HG02973 (cell line): Measurements from ENCODE around the gene FGD3.
"Not testable (repeated sequence)": the region's sequence is repeated elsewhere in the genome, so short reads cannot be mapped to it uniquely, and the experiment has no call there.

ENCODE experiments used
- ATAC-seq: cut with Tn5 transposase; IDR thresholded peaks from one replicate; pipeline ENCODE4 v1.9.1; 2021; ENCODE audit warnings: moderate library complexity; ENCODE audit not compliant: unreplicated experiment

FGD3 gene

GRCh38 chr9:92947268-92948037 lies at the start of gene FGD3:
FGD3 (plus strand) TSS chr9:92947523; CDS start chr9:92976257, 28,734 bp downstream.
- no peak for ATAC-seq

GRCh38 chr9:92905137-92905536 lies 42.2 kb upstream of the FGD3 start:
- not testable (repeated sequence) for ATAC-seq

- ATAC-seq = no peak
Measured at GRCh38 chr9:92911511-92912475, 35.5 kb upstream of the FGD3 start.

- ATAC-seq = no peak
Measured at GRCh38 chr9:92917176-92917800, 30.0 kb upstream of the FGD3 start.

GRCh38 chr9:92920437-92920836 lies 26.9 kb upstream of the FGD3 start:
- ATAC-seq = no peak

GRCh38 chr9:92931606-92932005 lies 15.7 kb upstream of the FGD3 start:
- no peak for ATAC-seq

- ATAC-seq = no peak
Measured at GRCh38 chr9:92934321-92934720, 13.0 kb upstream of the FGD3 start.

GRCh38 chr9:92938025-92938424 lies 9.3 kb upstream of the FGD3 start:
- no peak for ATAC-seq

- ATAC-seq = no peak
Measured at GRCh38 chr9:92941861-92942260, 5.5 kb upstream of the FGD3 start.

GRCh38 chr9:92942688-92943616 lies 4.4 kb upstream of the FGD3 start:
- no peak for ATAC-seq

- no peak for ATAC-seq
Measured at GRCh38 chr9:92944921-92945320, 2.4 kb upstream of the FGD3 start.

GRCh38 chr9:92945796-92946195 lies 1.5 kb upstream of the FGD3 start:
- no peak for ATAC-seq

- ATAC-seq = no peak
Measured at GRCh38 chr9:92948038-92948534, 763 bp downstream of the FGD3 start.

GRCh38 chr9:92948632-92949031 lies 1.3 kb downstream of the FGD3 start:
- ATAC-seq = no peak

- ATAC-seq = no peak
Measured at GRCh38 chr9:92949266-92949982, 2.1 kb downstream of the FGD3 start.

GRCh38 chr9:92950359-92950955 lies 3.1 kb downstream of the FGD3 start:
- no peak for ATAC-seq

GRCh38 chr9:92952906-92953610 lies 5.7 kb downstream of the FGD3 start:
- no peak for ATAC-seq

GRCh38 chr9:92954049-92954861 lies 6.9 kb downstream of the FGD3 start:
- no peak for ATAC-seq
